ENCODE data around the gene PRKAR2A.

DNA sequence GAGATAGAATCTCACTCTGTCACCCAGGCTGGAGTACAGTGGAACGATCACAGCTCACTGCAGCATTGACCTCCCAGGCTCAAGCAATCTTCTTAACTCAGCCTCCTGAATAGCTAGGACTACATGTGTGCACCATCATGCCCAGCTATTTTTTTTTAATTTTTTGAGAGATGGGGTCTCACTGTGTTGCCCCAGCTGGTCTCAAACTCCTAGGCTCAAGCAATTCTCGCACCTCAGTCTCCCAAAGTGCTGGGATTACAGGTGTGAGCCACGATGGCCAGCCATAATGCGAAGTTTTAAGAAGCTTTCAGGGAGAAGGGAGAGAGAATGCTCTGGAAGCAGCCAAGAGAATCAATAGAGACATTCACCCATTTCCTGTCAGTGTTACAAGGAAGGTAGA lies 42.7 kb downstream of the PRKAR2A start:
- TF ChIP-seq POLR2A (IDR thresholded peaks at IDR 0.05; ENCODE audit: low read length): no peak
- no peak for TF ChIP-seq RFX5 (IDR thresholded peaks at IDR 0.05)
- TF ChIP-seq EP300 (IDR thresholded peaks at IDR 0.05): no peak
